Activated CD8-positive, alpha-beta memory T cell treated with anti-CD3 and anti-CD28 coated beads for 1 hour (primary cell): ENCODE measurements around the gene ODR4.
A peak's percentile ranks its signal among the peaks of the same experiment; 100 is the strongest.
"Not testable (repeated sequence)": the region's sequence is repeated elsewhere in the genome, so short reads cannot be mapped to it uniquely, and the experiment has no call there.

Source experiments
- DNase-seq, 2 donors: peaks; one replicate each; pipeline ENCODE4 v3.0.0-alpha.2; 2020; ENCODE audit warnings: low read depth in 1 of 2; ENCODE audit errors: extremely low read depth in 1 of 2

Gene ODR4

DNA sequence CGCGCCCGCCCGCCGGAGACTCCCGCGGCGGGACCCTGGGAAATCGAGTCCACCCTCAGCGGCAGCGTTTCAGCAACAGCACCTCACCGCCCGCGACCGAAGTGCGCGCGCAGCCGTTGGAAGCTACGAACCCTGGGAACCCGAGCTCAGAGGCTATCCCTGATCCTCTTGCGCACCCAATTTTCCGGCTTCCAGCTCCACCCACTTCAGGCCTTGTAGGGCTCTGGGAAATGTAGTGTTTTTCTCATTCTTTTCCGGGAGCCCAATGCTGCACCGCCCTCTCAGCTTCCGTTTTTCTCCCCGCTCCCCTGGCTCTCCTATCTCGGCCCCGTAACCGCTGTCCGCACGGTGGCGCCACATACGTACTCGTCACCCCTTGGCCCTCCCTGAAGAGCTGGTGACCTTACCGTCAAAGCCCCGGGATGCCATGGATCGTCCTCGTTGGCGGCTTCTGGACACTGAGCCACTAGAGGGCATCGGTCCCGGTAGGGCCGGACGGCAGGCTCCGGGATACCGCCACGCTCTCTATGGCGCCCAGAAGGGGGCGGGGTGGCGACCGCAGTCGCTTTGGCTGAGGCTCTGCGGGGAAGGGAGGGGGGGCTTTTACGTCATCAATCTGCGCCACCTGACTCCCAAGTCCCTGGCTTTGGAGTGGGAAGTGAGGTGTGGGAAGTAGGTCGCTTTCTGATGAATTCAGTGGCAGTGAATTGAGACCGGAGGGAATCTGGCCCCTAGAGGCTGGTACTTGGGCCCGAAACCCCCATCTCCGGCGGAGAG, at the start of gene ODR4, which contains the start of gene TPR:
Gene ODR4, plus strand, starts transcription at position 687 of the 777 bp plus-strand sequence. CDS start 3,948 bp downstream, outside the sequence.
Gene TPR, minus strand, starts transcription at position 102 of the 777 bp plus-strand sequence. CDS start 225 bp downstream, outside the sequence.
- DNase-seq = peak; percentile 91

GRCh38 chr1:186326009-186326408, 49.6 kb upstream of the ODR4 start:
- DNase-seq = no peak

DNA sequence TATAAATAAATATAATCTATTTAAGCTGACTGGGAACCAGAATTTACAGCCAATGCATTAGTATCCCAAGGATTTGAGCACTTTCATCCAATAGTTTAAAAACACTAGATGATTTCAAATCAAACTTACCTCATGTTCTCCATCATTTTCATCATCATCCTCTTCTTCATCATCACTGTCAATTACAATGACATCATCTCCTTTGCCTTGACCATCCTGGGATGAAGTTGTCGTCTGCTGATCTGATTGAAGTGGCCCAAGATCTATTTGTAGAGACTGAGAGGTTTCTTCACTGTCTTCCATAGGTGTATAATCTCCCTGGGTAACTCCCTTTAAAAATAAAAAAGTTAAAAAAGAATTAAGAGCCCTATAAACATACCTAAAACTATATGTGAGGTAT, 48.3 kb upstream of the ODR4 start:
- no peak for DNase-seq

- no peak for DNase-seq
Measured at GRCh38 chr1:186330758-186331157, 44.9 kb upstream of the ODR4 start.

GRCh38 chr1:186337554-186337953, 38.1 kb upstream of the ODR4 start:
- DNase-seq = no peak

DNA sequence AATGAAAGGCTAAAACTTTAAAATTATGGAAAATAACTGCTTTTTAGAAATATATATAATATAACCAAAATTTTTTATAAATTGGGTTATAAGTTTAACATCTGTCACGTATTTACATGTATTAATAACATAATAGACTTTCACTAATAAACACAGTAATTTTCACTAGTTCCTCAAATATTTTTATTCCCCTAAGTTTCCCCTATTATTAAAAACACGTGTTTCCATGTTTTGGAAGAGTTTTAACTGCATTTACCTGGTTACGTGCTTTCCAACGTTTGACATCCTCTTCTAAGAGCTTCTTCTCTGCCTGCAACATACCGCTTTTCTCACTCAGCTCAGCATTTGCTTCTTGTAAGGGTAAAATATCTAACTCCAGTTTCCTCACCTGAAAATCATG, 34.9 kb upstream of the ODR4 start:
- DNase-seq = no peak

- DNase-seq = not testable (repeated sequence)
Measured at GRCh38 chr1:186347837-186348691, 27.6 kb upstream of the ODR4 start.

DNA sequence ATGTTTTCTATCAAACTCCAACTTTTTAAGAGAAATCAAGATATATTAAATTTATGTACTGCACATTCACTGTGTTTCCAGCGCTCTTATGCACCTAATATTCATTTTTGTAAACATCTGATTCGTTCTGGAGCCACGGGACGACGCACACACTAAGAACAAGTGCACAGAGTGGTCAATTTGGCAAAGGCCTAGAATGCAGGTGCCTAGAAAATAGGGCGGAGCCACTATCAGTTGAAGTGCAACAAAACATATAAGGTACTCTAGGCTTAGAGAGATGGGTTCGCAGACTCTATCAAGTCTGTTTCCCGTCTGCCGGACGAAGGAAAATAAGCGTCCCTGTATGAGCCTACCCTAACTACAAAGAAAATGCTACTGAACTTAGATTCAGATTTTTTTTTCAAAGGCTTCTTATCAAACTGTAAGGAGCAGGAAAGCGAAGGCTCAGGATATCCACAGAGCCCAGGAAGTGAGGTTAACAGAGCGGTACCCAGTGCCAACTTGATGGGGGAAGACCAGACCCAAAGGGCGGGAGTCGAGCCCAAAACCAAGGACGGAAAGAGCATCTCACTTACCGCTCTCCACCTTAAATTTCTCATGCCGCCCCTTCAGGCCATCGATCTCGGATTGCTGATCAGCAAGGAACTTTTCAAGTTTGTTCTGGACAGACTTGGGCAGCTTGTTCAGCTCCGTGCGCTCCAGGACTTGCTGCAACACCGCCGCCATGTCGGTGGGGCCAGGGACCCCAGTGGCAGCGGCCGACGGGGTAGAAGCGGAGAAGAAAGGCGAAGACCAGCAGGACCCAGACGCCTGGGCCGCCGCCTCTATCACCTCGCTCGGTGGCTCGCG, 1.1 kb upstream of the ODR4 start:
- no peak for DNase-seq

DNA sequence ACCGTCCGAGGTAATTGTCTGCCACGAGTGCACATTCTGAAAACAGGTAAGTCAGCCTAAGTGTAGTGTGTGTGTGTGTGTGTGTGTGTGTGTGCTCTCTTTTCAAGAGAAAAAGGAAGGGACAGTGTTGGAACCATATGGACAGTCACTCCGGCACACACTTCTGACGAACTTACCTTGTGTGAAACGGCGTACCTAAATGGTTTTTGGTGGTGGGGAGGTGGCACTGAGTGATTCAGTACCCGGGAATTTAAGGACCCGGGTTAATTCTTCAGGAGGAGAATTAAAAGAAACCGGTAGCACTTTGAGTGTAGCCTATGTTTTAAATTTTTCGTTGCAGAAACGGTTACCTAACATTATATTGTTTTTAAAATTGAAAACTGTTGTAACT, 286 bp downstream of the ODR4 start:
- no peak for DNase-seq

DNA sequence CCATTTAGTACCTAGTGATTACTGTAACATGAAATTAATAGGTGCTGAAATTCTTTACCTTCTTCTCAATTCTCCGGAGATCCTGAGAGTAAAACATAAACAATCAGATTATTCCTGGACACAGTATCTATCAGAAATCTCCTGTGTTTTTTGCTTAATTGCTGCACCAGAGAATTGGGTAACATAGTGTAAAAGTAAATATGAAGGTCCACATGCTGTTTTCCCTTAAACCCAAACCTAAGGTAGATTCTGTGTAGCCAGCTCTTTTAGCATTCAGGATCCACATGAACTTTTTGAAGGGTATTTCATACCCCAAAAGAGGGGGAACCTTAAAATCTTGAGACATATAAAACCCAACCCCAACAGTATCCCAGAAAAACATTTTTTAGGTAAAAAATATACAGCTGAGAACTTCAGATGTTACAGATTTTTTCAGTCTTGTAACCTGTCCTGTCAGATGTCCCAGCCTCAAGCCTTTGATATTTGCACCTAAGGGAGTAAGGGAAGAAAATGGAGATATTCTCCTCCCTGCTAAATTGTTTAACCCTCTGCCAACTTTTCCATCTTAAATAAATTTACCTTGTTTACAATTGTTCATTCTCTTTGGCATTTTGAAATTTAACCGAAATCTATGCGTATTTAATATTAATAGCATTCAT, 11.2 kb downstream of the ODR4 start:
- no peak for DNase-seq

DNA sequence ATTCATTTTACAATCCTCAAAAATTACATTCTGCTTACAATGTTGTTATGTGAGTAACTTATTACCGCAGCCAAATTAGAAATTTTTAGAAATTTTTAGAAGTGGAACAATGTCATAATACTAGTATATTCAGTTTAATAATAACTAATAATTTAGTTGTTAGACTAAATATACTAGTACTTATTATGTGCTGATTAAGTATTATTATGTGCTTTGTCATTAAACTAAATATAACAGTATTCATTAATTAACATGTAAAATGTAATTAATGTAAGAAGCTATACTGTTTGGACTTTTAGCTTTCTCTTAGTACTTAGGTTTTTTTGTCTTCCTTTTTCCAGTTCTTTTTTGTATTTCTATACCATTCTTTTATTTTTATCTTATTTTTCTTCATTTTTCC, 15.3 kb downstream of the ODR4 start:
- DNase-seq = no peak

DNA sequence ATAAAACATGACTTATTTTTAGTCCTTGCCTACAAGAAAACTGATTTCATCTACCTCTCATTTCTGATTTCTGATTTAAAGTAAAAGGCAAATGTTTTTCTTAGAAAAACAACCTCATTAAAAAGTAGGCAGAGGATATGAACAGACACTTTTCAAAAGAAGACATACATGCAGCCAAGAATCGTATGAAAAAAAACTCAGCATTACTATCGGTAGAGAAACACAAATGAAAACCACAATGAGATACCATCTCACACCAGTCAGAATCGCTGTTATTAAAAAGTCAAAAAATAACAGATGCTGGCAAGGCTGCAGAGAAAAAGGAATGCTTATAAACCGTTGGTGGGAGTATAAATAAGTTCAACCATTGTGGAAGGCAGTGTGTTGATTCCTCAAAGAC, 16.2 kb downstream of the ODR4 start:
- DNase-seq = no peak

- DNase-seq = not testable (repeated sequence)
Measured at GRCh38 chr1:186392711-186393110, 17.1 kb downstream of the ODR4 start.

GRCh38 chr1:186401446-186401845, 25.8 kb downstream of the ODR4 start:
- DNase-seq = not testable (repeated sequence)

DNA sequence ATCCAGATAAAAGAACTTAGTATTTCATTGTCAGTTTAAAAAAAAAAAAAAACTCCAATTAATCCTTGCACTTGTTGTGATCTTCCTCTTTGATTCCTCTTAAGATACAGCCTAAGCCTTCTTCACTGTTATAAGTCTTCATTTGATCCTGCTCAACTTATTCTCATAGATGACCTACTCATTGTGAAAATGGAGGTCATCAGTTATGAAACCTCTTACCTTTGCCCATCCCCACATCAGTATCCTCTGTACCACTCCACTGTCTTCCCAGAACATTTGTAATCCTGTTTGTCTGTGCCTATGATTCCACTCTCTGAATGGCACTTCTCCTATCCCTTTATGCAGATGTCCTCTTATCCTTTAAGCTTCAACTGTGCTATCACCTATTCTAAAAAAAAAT, 28.0 kb downstream of the ODR4 start:
- DNase-seq = no peak

DNA sequence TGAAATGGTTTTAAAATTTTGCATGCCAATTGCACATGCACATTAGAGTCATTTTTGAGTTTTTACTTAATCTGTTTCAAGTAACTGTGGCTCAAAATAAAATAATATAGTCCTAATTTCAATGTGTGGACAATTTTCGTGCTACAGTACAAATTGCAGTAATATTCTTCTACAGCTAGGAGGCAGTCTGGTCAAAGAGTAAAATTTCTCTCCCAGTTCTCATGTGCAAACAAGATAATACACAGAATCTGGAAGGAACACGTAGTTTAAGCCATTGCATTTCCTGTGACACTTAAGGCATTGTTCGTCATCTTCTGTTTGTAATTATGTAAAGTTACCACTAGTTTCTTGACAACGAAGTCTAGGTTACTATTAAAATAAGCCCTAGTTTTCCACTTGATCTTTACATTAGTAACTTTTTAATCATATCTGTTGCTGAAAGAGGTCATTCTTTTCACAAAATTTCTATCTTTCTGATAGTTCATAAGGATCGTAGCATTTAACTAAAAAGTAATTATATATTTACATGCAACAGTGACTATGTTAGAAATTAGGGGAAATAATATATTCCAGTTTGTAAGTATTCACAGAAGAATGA, 28.9 kb downstream of the ODR4 start:
- DNase-seq = no peak

DNA sequence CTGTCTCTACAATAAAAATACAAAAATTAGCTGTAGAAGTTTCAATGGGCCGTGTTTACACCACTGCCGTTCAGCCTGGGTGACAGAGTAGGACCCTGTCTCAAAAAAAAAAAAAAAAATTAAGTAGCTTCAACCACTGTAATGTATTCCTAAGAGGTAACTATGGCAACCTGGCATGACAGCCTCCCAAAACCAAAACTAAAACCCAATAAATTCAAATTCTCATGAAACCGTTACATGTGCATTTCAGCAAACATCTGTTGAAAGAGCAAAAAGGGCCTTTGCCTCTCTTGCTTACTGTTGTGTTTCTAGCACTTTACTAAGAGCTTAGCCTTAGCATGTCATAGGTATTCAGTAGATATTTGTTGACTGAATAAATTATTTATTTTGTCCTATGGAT, 33.5 kb downstream of the ODR4 start:
- no peak for DNase-seq

GRCh38 chr1:186413319-186413718, 37.7 kb downstream of the ODR4 start:
- DNase-seq = no peak

DNA sequence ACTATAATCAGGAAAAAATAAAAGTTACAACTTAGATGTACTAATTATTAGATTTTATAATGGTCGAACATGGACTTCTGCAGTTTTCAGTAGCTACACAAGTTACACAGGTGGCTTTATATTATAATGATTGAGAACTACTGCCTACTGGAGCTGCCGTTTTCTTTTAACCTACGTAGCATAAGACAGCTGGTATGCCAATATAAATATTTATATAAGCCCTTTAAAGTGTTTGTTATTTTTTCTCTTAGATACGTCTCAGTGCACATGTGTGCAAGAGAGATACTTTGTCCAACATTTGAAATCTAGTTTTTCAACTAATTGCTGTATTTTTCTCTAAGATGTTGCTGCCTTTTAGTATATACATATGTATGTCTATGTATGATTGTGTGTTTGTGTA, 42.9 kb downstream of the ODR4 start:
- no peak for DNase-seq

DNA sequence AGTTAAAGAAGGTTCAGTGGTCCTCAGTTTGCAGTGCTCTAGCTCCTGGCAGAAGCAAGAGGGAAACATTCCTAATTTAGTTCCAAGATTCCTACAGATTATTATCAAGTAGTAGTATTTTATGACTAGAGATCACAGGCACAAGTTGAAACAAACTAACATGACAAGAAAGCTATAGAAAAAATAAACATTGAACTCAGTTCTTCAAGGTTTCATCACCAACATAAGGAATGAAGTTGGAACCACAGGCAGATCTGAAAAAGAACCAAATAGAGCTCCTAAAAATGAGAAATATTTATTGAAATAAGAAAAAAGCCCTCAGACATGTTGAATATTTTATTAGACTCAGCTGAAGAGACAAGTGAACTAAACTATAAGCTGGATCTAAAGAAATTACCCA, 44.7 kb downstream of the ODR4 start:
- DNase-seq = no peak
